ENCODE results near the gene MRTFA.

Gene MRTFA

GRCh38 chr22:40522141-40522540 lies 114.4 kb downstream of the MRTFA start:
- H3K27ac ChIP-seq = no peak overlapping the region
- no peak for TF ChIP-seq CTCF (conservative IDR thresholded peaks at IDR 0.05)

GRCh38 chr22:40521046-40521445 lies 115.5 kb downstream of the MRTFA start:
- no peak for TF ChIP-seq CTCF (conservative IDR thresholded peaks at IDR 0.05)
- H3K27ac ChIP-seq = no peak overlapping the region

GRCh38 chr22:40520562-40520961 lies 116.0 kb downstream of the MRTFA start:
- no peak for TF ChIP-seq CTCF (conservative IDR thresholded peaks at IDR 0.05)

GRCh38 chr22:40519948-40520331 lies 116.6 kb downstream of the MRTFA start:
- TF ChIP-seq CTCF (conservative IDR thresholded peaks at IDR 0.05) = no peak
- H3K27ac ChIP-seq = no peak overlapping the region

More at GRCh38 chr22:40520562-40520961, 116.0 kb downstream of the MRTFA start:
- H3K27ac ChIP-seq = no peak overlapping the region

- no peak overlapping the region for H3K27ac ChIP-seq
- TF ChIP-seq CTCF (conservative IDR thresholded peaks at IDR 0.05) = no peak
Measured at GRCh38 chr22:40519284-40519947, 117.1 kb downstream of the MRTFA start.

GRCh38 chr22:40518840-40519239 lies 117.7 kb downstream of the MRTFA start:
- H3K27ac ChIP-seq = no peak overlapping the region

GRCh38 chr22:40517631-40518030 lies 118.9 kb downstream of the MRTFA start:
- H3K27ac ChIP-seq = no peak overlapping the region
- TF ChIP-seq CTCF (conservative IDR thresholded peaks at IDR 0.05) = no peak

More at GRCh38 chr22:40518840-40519239, 117.7 kb downstream of the MRTFA start:
- TF ChIP-seq CTCF (conservative IDR thresholded peaks at IDR 0.05) = no peak

Data from VCaP (cell line).